Tibial nerve (tissue), 4 donors: ENCODE measurements around the gene CELSR1.

Experiments used
- CTCF ChIP-seq, 5 experiments: fragments of 200-600 bp in 3 of 5; fragments of 450-650 bp in 2 of 5; sonication (generic) in 3 of 5; IDR thresholded peaks; one replicate each; pipeline ENCODE4 v1.5.1; 2016 to 2019; ENCODE audit warnings: antibody characterized with exemption in 5 of 5, mild to moderate bottlenecking in 3 of 5, moderate library complexity in 2 of 5
- EP300 ChIP-seq, 2 donors: sonication (generic); formaldehyde crosslinking; IDR thresholded peaks; one replicate each; pipeline ENCODE4 v1.6.1; 2017; ENCODE audit warnings: antibody characterized with exemption in 2 of 2, mild to moderate bottlenecking in 1 of 2
- POLR2A ChIP-seq, 2 donors: fragments of 450-650 bp; IDR thresholded peaks; one replicate each; pipeline ENCODE4 v1.6.1; 2017; ENCODE audit warnings: antibody characterized with exemption in 2 of 2, mild to moderate bottlenecking in 2 of 2, moderate library complexity in 2 of 2

- TF ChIP-seq CTCF (IDR thresholded peaks at IDR 0.05) (no peak), POLR2A (IDR thresholded peaks at IDR 0.05) (no peak), EP300 (IDR thresholded peaks at IDR 0.05) (no peak)
These were observed 173.7 kb downstream of the CELSR1 start for GRCh38 chr22:46363611-46364321.
